ENCODE data around the gene GFOD2. TPM values are rescaled to one million over a fixed set of nuclear protein-coding genes. Genes with fewer than 3 reads are reported as not detected.

GFOD2 gene
- polyA plus RNA-seq, 3 donors, result 3.7 to 9.4 (median 3.8) TPM

DNA sequence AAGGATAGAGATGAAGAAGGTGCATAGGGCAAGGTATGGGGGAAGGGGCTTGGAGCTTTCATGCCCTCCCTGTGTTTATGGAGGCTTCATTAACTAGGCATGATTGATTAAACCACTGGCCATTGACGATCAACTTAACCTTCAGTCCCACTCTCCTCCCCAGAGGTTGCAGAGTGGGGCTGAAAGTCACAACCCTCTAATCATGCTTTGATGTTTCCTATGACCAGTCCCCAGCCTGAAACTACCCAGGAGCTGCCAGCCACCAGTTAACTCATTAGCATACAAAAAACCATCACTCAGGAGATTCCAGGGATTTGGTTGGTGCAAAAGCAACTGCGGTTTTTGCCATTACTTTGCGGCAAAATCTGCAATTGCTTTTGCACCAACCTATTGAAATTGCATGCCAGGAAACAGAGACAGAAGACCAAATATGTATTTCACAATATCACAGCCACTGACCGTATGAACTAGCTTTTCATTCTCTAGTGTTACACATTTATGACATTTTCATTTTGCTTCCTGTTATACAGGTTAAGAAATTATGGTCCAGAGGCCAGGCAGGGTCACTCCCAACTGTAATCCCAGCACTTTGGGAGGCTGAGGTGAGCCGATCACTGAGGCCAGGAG, 5.4 kb downstream of the GFOD2 start:
- Mint-ChIP-seq H3K4me3 (peak overlapping the region in 1 of 2 donors; percentile 3), H3K9me3 (no peaks in the 10 kb centered on the region), H3K27ac (peak overlapping the region in 4 of 7 donors; percentile 60 to 90 (median 78)), H3K4me1 (peaks cover 39% of the 10 kb centered on the region), H3K36me3 (peaks cover 3 to 11% of the 10 kb centered on the region in 2 donors), H3K27me3 (ENCODE audit: low read depth in 3 of 3) (no peaks in the 10 kb centered on the region)
- Histone ChIP-seq H3K9ac (ENCODE audit: insufficient read depth, low read length, poor library complexity, severe bottlenecking) (no peak overlapping the region), H3K4me2 (replicated peaks; ENCODE audit: extremely low read depth, low read length, poor library complexity, severe bottlenecking) (no peak overlapping the region), H3K4me1 (ENCODE audit: control insufficient read depth in 1 of 2, insufficient read depth in 2 of 2, low read length in 2 of 2) (peaks cover 22 to 26% of the 10 kb centered on the region in 2 donors), H2AFZ (ENCODE audit: insufficient read depth, low read depth, low read length, poor library complexity, severe bottlenecking) (no peak overlapping the region), H4K20me1 (ENCODE audit: insufficient read depth, low read length) (peaks cover 14% of the 10 kb centered on the region), H3K27ac (ENCODE audit: low read depth in 1 of 2, low read length in 2 of 2) (peak overlapping the region in 1 of 2 donors; percentile 56), H3K36me3 (replicated peaks in 1 of 2; ENCODE audit: control insufficient read depth in 1 of 2, insufficient read depth in 2 of 2, low read length in 2 of 2) (no peaks in the 10 kb centered on the region), H3K79me2 (ENCODE audit: insufficient read depth, low read length) (peaks cover 32% of the 10 kb centered on the region), H3K27me3 (ENCODE audit: control insufficient read depth in 2 of 2, insufficient read depth in 2 of 2, low read length in 2 of 2) (no peaks in the 10 kb centered on the region), H3K4me3 (replicated peaks in 1 of 3; ENCODE audit: low read depth in 2 of 3, low read length in 3 of 3) (no peak overlapping the region), H3K9me3 (replicated peaks in 1 of 2; ENCODE audit: control insufficient read depth in 1 of 2, insufficient read depth in 1 of 2, low read length in 2 of 2) (no peaks in the 10 kb centered on the region)
- WGBS (ENCODE audit: insufficient coverage), result 32% methylated on average over 2 of the region's 5 CpGs
- TF ChIP-seq, protein P1, sequence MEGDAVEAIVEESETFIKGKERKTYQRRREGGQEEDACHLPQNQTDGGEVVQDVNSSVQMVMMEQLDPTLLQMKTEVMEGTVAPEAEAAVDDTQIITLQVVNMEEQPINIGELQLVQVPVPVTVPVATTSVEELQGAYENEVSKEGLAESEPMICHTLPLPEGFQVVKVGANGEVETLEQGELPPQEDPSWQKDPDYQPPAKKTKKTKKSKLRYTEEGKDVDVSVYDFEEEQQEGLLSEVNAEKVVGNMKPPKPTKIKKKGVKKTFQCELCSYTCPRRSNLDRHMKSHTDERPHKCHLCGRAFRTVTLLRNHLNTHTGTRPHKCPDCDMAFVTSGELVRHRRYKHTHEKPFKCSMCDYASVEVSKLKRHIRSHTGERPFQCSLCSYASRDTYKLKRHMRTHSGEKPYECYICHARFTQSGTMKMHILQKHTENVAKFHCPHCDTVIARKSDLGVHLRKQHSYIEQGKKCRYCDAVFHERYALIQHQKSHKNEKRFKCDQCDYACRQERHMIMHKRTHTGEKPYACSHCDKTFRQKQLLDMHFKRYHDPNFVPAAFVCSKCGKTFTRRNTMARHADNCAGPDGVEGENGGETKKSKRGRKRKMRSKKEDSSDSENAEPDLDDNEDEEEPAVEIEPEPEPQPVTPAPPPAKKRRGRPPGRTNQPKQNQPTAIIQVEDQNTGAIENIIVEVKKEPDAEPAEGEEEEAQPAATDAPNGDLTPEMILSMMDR (IDR thresholded peaks at IDR 0.05), result no peak
- intact Hi-C loops (cut with micrococcal nuclease), result no loop called here
- no peak for DNase-seq

DNA sequence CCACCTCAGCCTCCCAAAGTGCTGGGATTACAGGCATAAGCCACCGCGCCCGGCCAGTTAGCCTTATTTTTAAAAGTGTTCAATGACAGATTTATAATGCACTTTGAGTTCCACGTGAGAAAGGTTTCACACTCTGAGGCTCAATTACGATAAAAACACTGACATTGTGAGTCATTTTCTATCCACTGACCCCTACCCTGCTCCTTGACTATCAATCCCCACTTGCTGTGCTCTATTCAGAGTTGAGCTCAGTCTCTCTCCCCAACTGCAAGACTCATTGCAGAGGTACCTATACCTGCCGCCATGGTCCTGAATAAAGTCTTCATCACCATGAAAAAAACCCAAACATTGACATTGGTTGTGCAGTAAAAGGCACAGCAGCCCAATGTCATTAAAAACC, 8.5 kb downstream of the GFOD2 start:
- Mint-ChIP-seq H3K9me3 (peaks cover 0 to 1% (median 0%) of the 10 kb centered on the region in 7 donors), H3K4me1 (peaks cover 22% of the 10 kb centered on the region), H3K27me3 (ENCODE audit: low read depth in 3 of 3) (no peaks in the 10 kb centered on the region), H3K27ac (no peak overlapping the region), H3K4me3 (no peak overlapping the region), H3K36me3 (peaks cover 3 to 5% of the 10 kb centered on the region in 2 donors)
- H3K36me3 ChIP-seq (replicated peaks in 1 of 2; ENCODE audit: control insufficient read depth in 1 of 2, insufficient read depth in 2 of 2, low read length in 2 of 2), result no peaks in the 10 kb centered on the region
- intact Hi-C loops (cut with micrococcal nuclease), result no loop called here
- no peak overlapping the region for H2AFZ ChIP-seq (ENCODE audit: insufficient read depth, low read depth, low read length, poor library complexity, severe bottlenecking)
- H3K27me3 ChIP-seq (ENCODE audit: control insufficient read depth in 2 of 2, insufficient read depth in 2 of 2, low read length in 2 of 2), result no peaks in the 10 kb centered on the region
- H3K9ac ChIP-seq (ENCODE audit: insufficient read depth, low read length, poor library complexity, severe bottlenecking), result no peak overlapping the region
- H3K9me3 ChIP-seq (replicated peaks in 1 of 2; ENCODE audit: control insufficient read depth in 1 of 2, insufficient read depth in 1 of 2, low read length in 2 of 2), result no peaks in the 10 kb centered on the region
- WGBS (ENCODE audit: insufficient coverage), result 100% methylated on average over 4 of the region's 6 CpGs
- no peak for DNase-seq
- TF ChIP-seq, protein P1 (IDR thresholded peaks at IDR 0.05), result no peak
- peaks cover 13 to 15% of the 10 kb centered on the region in 2 donors for H3K4me1 ChIP-seq (ENCODE audit: control insufficient read depth in 1 of 2, insufficient read depth in 2 of 2, low read length in 2 of 2)
- H3K4me2 ChIP-seq (replicated peaks; ENCODE audit: extremely low read depth, low read length, poor library complexity, severe bottlenecking), result no peak overlapping the region
- H4K20me1 ChIP-seq (ENCODE audit: insufficient read depth, low read length), result peaks cover 14% of the 10 kb centered on the region
- no peak overlapping the region for H3K4me3 ChIP-seq (replicated peaks in 1 of 3; ENCODE audit: low read depth in 2 of 3, low read length in 3 of 3)
- no peak overlapping the region for H3K27ac ChIP-seq (ENCODE audit: low read depth in 1 of 2, low read length in 2 of 2)
- peaks cover 21% of the 10 kb centered on the region for H3K79me2 ChIP-seq (ENCODE audit: insufficient read depth, low read length)
